Upper lobe of left lung (tissue), 6 donors: Measurements from ENCODE around the gene CHST6. TPM values are rescaled to one million over a fixed set of nuclear protein-coding genes. Genes with fewer than 3 reads are reported as not detected.
A peak's percentile ranks its signal among the peaks of the same experiment; 100 is the strongest.
"Not testable (repeated sequence)": the region's sequence is repeated elsewhere in the genome, so short reads cannot be mapped to it uniquely, and the experiment has no call there.

ENCODE experiments used
- ATAC-seq, 2 donors: fragments of 200-7000 bp; cut with Tn5 transposase; one replicate each; pipeline ENCODE4 v1.9.1; 2022; ENCODE audit warnings: mild to moderate bottlenecking in 2 of 2, moderate library complexity in 2 of 2; ENCODE audit not compliant: low FRiP score in 2 of 2
- DNase-seq, 2 donors: peaks; one replicate each; pipeline ENCODE4 v3.0.0-alpha.2; 2019 to 2020
- H3K27ac ChIP-seq, 4 donors: fragments of 200-600 bp; sonication (generic); one replicate each; pipeline ENCODE4 v1.5.1; 2016 to 2019
- H3K27me3 ChIP-seq, 4 donors: fragments of 200-600 bp; sonication (generic); one replicate each; pipeline ENCODE4 v1.5.1; 2017 to 2019
- H3K36me3 ChIP-seq, 4 donors: fragments of 200-600 bp; sonication (generic); one replicate each; pipeline ENCODE4 v1.5.1; 2016 to 2019
- H3K4me1 ChIP-seq, 4 donors: fragments of 200-600 bp; sonication (generic); one replicate each; pipeline ENCODE4 v1.5.1; 2018 to 2019
- H3K4me3 ChIP-seq, 4 donors: fragments of 200-600 bp; sonication (generic); one replicate each; pipeline ENCODE4 v1.5.1; 2017 to 2019; ENCODE audit warnings: mild to moderate bottlenecking in 2 of 4, moderate library complexity in 1 of 4
- H3K9me3 ChIP-seq, 4 donors: fragments of 200-600 bp; sonication (generic); one replicate each; pipeline ENCODE4 v1.5.1; 2018 to 2019
- EP300 ChIP-seq, 4 donors: sonication (generic); formaldehyde crosslinking; IDR thresholded peaks; one replicate each; pipeline ENCODE4 v1.5.1; 2017; ENCODE audit warnings: antibody characterized with exemption in 4 of 4, control low read depth in 2 of 4
- POLR2A ChIP-seq, 4 donors: fragments of 450-650 bp; IDR thresholded peaks; one replicate each; pipeline ENCODE4 v1.5.1; 2016 to 2017; ENCODE audit warnings: antibody characterized with exemption in 4 of 4, mild to moderate bottlenecking in 2 of 4
- POLR2AphosphoS5 ChIP-seq, 2 donors: sonication (generic); formaldehyde crosslinking; IDR thresholded peaks; one replicate each; pipeline ENCODE4 v1.5.1; 2017; ENCODE audit warnings: antibody characterized with exemption in 2 of 2
- WGBS, 2 donors: methylation state at CpG; one replicate each; pipeline ENCODE4 v1.1.5; 2017 to 2018; 5-methylcytosine and 5-hydroxymethylcytosine counted together
- total RNA-seq, 6 donors: library from RNA; depleted of rRNA in 4 of 6; stranded (reverse); fragments of >200 nt in 4 of 6; gene quantifications; one replicate each; pipeline versions ENCODE4 v1.1.0 to v1.2.1, GENCODE V29; 2016 to 2021
- TF ChIP-seq, protein P1 (sequence below), 6 experiments: fragments of 450-650 bp in 4 of 6; fragments of 200-600 bp in 2 of 6; sonication (generic) in 2 of 6; IDR thresholded peaks; one replicate each; pipeline ENCODE4 v1.5.1; 2016 to 2019; ENCODE audit warnings: antibody characterized with exemption in 6 of 6
- donor health status: DM: no; HTN: no; CAD: no; lungs with moderate emphysema.
- donor health status: DM: no; HTN: yes; CAD: no; lungs with severe emphysema.

Gene CHST6
- total RNA-seq, 6 donors from 2014 or later, result 0.11 to 11.6 (median 2.2) TPM

DNA sequence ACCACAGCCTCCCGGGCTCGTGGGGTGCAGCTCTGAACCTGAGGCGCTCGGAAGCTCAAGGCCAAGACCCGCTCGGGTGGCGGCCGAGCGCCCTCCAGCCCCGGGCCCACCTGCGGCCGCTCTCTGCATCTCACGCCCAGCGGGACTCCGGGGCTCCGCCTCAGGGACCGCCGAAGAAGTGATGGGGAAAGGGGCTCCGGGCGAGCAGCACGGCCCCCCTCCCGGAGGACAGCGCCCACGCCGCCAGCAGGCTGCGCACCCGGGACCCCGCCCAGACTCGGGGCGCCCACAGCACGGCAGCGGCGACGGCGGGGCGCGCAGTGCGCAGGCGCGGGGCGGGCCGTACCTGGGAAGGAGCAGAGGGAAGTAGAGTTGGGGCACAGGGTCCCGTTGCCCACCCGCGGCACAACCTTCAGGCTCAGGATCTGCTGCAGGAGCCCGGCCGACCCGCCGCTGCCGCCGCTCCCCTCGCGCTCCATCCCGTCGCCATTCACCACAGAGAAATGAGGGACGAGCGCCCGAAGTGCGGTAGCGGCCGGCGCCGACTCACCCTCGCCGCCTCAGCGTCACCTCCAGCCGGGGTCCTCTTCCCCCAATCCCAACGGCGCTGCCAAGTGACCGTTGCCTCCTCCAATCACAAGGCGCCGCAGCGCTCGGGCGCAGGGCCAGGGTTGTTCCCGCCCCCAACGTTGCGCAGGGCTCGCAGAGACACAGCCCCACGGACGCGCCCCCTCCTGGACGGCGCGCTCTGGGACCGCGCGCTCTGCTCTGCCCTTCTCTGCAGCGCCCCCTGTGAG, 30.9 kb downstream of the CHST6 start, which contains the start of gene TMEM170A:
TMEM170A (minus strand) TSS at position 568 of the 797 bp plus-strand sequence; CDS start at position 479, 89 bp downstream.
- peak within 1 kb of the TSS; percentile 86 to 98 (median 96) for H3K27ac ChIP-seq
- DNase-seq (peak; percentile 98 to 100), ATAC-seq (peak; percentile 98 to 100)
- H3K9me3 ChIP-seq, result no peaks in the 10 kb centered on the region
- no peaks in the 10 kb centered on the region for H3K36me3 ChIP-seq
- WGBS, 2 donors, result 0% methylated on average over 23 to 41 of the region's 89 CpGs
- TF ChIP-seq, protein P1, sequence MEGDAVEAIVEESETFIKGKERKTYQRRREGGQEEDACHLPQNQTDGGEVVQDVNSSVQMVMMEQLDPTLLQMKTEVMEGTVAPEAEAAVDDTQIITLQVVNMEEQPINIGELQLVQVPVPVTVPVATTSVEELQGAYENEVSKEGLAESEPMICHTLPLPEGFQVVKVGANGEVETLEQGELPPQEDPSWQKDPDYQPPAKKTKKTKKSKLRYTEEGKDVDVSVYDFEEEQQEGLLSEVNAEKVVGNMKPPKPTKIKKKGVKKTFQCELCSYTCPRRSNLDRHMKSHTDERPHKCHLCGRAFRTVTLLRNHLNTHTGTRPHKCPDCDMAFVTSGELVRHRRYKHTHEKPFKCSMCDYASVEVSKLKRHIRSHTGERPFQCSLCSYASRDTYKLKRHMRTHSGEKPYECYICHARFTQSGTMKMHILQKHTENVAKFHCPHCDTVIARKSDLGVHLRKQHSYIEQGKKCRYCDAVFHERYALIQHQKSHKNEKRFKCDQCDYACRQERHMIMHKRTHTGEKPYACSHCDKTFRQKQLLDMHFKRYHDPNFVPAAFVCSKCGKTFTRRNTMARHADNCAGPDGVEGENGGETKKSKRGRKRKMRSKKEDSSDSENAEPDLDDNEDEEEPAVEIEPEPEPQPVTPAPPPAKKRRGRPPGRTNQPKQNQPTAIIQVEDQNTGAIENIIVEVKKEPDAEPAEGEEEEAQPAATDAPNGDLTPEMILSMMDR (IDR thresholded peaks at IDR 0.05), result peak in 5 of 6 experiments; percentile 100
- peak in 3 of 4 donors; percentile 86 to 98 (median 95) for TF ChIP-seq POLR2A (IDR thresholded peaks at IDR 0.05)
- peak; percentile 96 for TF ChIP-seq POLR2AphosphoS5 (IDR thresholded peaks at IDR 0.05)
- no peak for TF ChIP-seq EP300 (IDR thresholded peaks at IDR 0.05)
- H3K27me3 ChIP-seq, result no peaks in the 10 kb centered on the region
- peak within 1 kb of the TSS; percentile 73 to 100 (median 96) for H3K4me3 ChIP-seq
- peaks cover 0 to 32% (median 10%) of the 10 kb centered on the region in 4 donors for H3K4me1 ChIP-seq

DNA sequence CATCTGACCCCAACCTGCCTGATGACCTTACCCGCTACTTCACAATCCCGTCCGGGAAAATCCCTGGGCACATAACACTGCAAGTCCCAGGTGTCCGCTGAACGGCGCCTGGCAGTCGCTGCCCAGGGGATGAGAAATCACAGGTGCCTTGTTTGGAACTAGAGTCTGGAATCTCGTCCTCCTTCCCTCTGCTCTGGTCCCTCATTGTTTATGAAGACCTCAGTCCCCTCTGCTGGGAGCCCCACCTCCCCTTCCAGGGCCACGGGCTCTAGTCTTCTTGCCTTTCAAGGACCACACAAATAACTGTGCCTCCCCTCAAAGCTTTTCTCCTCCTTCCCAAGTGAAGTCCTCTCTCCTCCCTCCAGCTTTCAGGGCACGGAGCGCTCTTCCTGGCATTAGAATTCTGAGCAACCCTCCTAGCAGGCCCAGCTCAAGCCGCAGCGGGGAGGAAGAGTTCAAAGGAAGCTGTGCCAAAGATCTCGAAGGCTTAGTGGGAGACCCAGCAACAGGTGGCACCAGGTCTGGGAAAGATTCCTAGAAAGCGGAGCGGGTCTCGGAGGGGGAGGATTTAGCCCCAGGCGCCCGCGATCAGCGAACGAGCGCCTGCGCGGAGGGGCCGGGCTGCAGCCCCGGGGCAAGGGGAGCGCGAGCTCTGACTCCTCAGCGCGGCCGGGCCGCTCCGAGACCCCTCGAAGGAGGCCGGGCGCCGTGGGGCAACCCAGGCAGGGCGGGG, 31.7 kb downstream of the CHST6 start:
- not testable (repeated sequence) for H3K27me3 ChIP-seq, H3K36me3 ChIP-seq, H3K9me3 ChIP-seq
- peak overlapping the region; percentile 86 to 98 (median 96) for H3K27ac ChIP-seq
- WGBS, 2 donors, result 0 to 4% methylated on average over 7 to 39 of the region's 39 CpGs
- peak in 1 of 2 donors; percentile 91 for DNase-seq
- peaks cover 0 to 32% (median 10%) of the 10 kb centered on the region in 4 donors for H3K4me1 ChIP-seq
- peak overlapping the region; percentile 73 to 100 (median 96) for H3K4me3 ChIP-seq
- ATAC-seq, result peak; percentile 2 to 26

DNA sequence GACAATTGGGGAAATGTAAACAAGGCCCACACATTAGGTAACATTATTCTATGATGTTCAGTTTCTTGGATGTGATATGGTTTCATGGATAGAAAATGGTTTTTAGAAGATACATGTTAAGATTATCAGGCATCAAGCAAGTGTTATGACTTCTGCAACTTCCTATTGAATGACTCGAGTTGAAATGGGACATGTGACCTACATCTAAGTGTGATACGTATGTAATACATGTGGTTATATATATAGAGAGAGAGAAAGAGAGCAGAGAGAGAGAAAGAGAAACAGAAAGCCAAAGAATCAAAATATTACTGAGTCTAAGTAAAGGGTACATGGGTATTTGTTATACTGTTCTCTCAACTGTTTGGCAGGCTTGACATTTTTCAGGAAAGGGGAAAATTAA, 32.4 kb downstream of the CHST6 start:
- Histone ChIP-seq H3K4me1 (peaks cover 0 to 32% (median 10%) of the 10 kb centered on the region in 4 donors), H3K36me3 (no peaks in the 10 kb centered on the region), H3K4me3 (peak overlapping the region in 1 of 4 donors; percentile 100), H3K9me3 (no peaks in the 10 kb centered on the region), H3K27me3 (no peaks in the 10 kb centered on the region), H3K27ac (no peak overlapping the region)
- no peak for DNase-seq
- TF ChIP-seq POLR2AphosphoS5 (IDR thresholded peaks at IDR 0.05) (no peak), EP300 (IDR thresholded peaks at IDR 0.05) (no peak), POLR2A (IDR thresholded peaks at IDR 0.05) (no peak)
- TF ChIP-seq, protein P1 (IDR thresholded peaks at IDR 0.05), result no peak
- WGBS, 2 donors, result 20% methylated on average over 2 of the region's 2 CpGs
- no peak for ATAC-seq

DNA sequence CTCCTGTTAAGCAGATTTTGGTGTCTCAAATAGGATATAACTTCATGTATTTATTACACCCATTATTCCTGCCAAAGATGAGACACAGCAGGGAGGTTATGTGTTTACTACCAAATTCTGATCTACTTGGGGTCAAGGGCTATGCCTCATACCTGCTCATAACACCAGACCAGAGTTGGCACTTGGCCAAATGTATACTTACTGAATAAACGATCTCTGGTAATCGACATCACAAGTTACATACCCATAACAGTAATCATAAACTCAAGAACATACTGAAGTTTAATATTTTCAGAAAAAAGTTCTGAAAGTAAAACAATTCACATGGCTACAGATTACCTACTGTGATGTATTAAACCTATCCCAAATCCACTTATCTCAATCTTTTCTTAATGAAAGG, 33.7 kb downstream of the CHST6 start:
- no peaks in the 10 kb centered on the region for H3K36me3 ChIP-seq
- WGBS, 2 donors, result 56 to 64% methylated on average over 2 of the region's 2 CpGs
- no peak overlapping the region for H3K4me3 ChIP-seq
- no peak for DNase-seq
- H3K4me1 ChIP-seq, result peaks cover 0 to 32% (median 10%) of the 10 kb centered on the region in 4 donors
- H3K9me3 ChIP-seq, result no peaks in the 10 kb centered on the region
- no peak for ATAC-seq
- TF ChIP-seq POLR2A (IDR thresholded peaks at IDR 0.05), result no peak
- TF ChIP-seq, protein P1 (IDR thresholded peaks at IDR 0.05), result no peak
- no peak for TF ChIP-seq POLR2AphosphoS5 (IDR thresholded peaks at IDR 0.05)
- TF ChIP-seq EP300 (IDR thresholded peaks at IDR 0.05), result no peak
- H3K27me3 ChIP-seq, result no peaks in the 10 kb centered on the region
- H3K27ac ChIP-seq, result no peak overlapping the region

DNA sequence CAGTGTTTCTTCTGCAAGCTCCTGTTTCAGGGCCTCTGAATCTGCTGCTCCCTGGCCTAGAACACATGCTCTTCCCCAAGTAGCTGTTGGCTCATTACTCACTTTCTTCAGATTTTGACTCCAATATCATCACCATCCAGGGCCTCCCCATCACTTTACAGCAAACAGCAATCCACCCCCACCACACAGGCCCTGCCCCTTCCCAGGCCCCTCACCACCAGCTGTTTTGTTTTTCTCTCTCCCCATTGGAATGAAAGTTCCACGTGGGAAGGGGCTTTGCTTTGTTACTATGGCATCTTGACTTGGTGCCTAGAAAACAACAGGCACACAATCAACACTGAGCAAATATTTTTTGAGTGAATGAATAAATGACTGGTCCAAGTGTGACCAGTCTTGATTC, 34.8 kb downstream of the CHST6 start:
- H3K27me3 ChIP-seq, result no peaks in the 10 kb centered on the region
- H3K27ac ChIP-seq, result no peak overlapping the region
- no peak for DNase-seq
- TF ChIP-seq, protein P1 (IDR thresholded peaks at IDR 0.05), result no peak
- TF ChIP-seq POLR2A (IDR thresholded peaks at IDR 0.05) (no peak), EP300 (IDR thresholded peaks at IDR 0.05) (no peak), POLR2AphosphoS5 (IDR thresholded peaks at IDR 0.05) (no peak)
- H3K9me3 ChIP-seq, result no peaks in the 10 kb centered on the region
- no peaks in the 10 kb centered on the region for H3K36me3 ChIP-seq
- peaks cover 0 to 32% (median 11%) of the 10 kb centered on the region in 4 donors for H3K4me1 ChIP-seq
- 33 to 52% methylated on average over 1 of the region's 1 CpG for WGBS, 2 donors
- no peak overlapping the region for H3K4me3 ChIP-seq
- ATAC-seq, result no peak
